Measurements from ENCODE around the gene VDAC2. TPM values are rescaled to one million over a fixed set of nuclear protein-coding genes. Genes with fewer than 3 reads are reported as not detected.
A peak's percentile ranks its signal among the peaks of the same experiment; 100 is the strongest.

Gene VDAC2
- total RNA-seq, 1 donor from 2014 or later, result 161 TPM

DNA sequence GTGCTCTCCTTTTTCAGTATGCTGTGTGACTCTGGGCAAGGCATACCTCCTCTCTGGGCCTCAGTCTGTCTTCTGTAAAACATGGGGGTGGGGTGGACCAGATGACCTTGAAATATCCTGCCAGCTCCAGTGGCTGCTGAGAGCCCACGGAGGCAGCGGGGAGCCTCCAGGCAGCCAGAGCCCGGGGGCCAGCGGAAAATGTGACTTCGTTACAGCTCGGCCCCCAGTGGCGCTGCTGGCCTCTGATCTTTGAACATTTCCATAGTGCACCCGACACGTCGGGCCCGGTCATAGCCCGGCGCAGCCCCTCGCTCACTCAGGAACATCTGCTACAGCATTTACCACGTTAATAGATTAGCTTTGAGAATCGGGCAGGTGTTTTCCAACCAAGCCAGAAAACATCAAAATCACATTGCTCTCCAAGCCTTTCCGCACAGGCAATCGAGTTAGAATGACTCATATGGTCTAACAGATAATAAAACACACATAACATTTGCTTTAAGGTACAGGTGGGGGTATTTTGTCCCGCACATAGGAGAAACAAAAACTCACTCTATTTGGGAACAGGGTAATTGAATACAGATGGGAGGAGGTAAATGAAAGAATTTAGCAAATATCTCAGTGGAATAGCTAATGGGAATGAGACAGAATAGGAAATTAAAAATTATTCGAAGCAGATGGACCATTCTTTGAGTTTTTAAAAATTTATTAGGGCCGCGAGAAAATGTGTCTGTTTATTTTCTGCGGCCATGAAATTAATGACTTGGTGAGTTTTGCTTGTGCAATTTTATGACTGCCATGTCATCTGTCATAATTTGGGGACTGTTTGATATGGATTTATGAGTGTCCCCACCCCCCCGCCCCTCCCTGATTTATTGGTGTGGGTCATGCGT, 51.5 kb downstream of the VDAC2 start:
- Mint-ChIP-seq H3K27me3 (ENCODE audit: low read depth) (peaks cover 4% of the 10 kb centered on the region), H3K36me3 (ENCODE audit: low read depth) (no peaks in the 10 kb centered on the region), H3K4me1 (ENCODE audit: low read depth) (peaks cover 7% of the 10 kb centered on the region), H3K4me3 (ENCODE audit: unreplicated experiment) (no peak overlapping the region), H3K9me3 (ENCODE audit: low read depth) (no peaks in the 10 kb centered on the region), H3K27ac (ENCODE audit: unreplicated experiment) (no peak overlapping the region)
- TF ChIP-seq, protein P1, sequence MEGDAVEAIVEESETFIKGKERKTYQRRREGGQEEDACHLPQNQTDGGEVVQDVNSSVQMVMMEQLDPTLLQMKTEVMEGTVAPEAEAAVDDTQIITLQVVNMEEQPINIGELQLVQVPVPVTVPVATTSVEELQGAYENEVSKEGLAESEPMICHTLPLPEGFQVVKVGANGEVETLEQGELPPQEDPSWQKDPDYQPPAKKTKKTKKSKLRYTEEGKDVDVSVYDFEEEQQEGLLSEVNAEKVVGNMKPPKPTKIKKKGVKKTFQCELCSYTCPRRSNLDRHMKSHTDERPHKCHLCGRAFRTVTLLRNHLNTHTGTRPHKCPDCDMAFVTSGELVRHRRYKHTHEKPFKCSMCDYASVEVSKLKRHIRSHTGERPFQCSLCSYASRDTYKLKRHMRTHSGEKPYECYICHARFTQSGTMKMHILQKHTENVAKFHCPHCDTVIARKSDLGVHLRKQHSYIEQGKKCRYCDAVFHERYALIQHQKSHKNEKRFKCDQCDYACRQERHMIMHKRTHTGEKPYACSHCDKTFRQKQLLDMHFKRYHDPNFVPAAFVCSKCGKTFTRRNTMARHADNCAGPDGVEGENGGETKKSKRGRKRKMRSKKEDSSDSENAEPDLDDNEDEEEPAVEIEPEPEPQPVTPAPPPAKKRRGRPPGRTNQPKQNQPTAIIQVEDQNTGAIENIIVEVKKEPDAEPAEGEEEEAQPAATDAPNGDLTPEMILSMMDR (IDR thresholded peaks at IDR 0.05), result no peak
- peak; percentile 34 for DNase-seq (ENCODE audit: low spot score)

GRCh38 chr10:75263806-75264205, 53.2 kb downstream of the VDAC2 start:
- H3K27ac Mint-ChIP-seq (ENCODE audit: unreplicated experiment), result no peak overlapping the region
- no peaks in the 10 kb centered on the region for H3K9me3 Mint-ChIP-seq (ENCODE audit: low read depth)
- H3K4me1 Mint-ChIP-seq (ENCODE audit: low read depth), result peaks cover 7% of the 10 kb centered on the region
- H3K27me3 Mint-ChIP-seq (ENCODE audit: low read depth), result peaks cover 4% of the 10 kb centered on the region
- DNase-seq (ENCODE audit: low spot score), result peak; percentile 48
- TF ChIP-seq, protein P1 (IDR thresholded peaks at IDR 0.05), result no peak
- no peaks in the 10 kb centered on the region for H3K36me3 Mint-ChIP-seq (ENCODE audit: low read depth)
- H3K4me3 Mint-ChIP-seq (ENCODE audit: unreplicated experiment), result no peak overlapping the region

DNA sequence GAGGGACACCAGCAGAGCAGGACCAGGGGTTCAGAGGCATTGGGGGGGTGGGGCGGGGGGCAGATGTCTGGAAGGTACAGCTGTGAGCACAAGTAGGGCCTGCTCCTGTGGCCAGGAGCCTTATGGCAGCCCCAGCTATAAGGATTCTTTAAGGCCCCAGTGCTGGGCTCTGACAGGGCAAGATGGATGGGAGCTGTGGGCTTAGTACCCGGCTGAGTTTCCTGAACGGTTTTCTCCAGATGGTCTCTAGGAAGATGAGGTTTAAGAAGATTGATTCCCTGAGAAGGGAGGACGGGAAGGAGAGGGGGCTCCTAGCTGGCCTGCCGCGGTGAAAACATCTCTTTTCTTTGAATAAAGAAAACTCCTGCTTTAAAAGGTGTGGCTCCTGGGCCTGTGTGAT, 55.3 kb downstream of the VDAC2 start:
- peak; percentile 40 for DNase-seq (ENCODE audit: low spot score)
- no peaks in the 10 kb centered on the region for H3K9me3 Mint-ChIP-seq (ENCODE audit: low read depth)
- no peak overlapping the region for H3K4me3 Mint-ChIP-seq (ENCODE audit: unreplicated experiment)
- H3K36me3 Mint-ChIP-seq (ENCODE audit: low read depth), result no peaks in the 10 kb centered on the region
- TF ChIP-seq, protein P1 (IDR thresholded peaks at IDR 0.05), result no peak
- H3K4me1 Mint-ChIP-seq (ENCODE audit: low read depth), result peaks cover 7% of the 10 kb centered on the region
- H3K27ac Mint-ChIP-seq (ENCODE audit: unreplicated experiment), result no peak overlapping the region
- peaks cover 4% of the 10 kb centered on the region for H3K27me3 Mint-ChIP-seq (ENCODE audit: low read depth)

GRCh38 chr10:75266945-75267344, 56.3 kb downstream of the VDAC2 start:
- no peak for DNase-seq (ENCODE audit: low spot score)
- no peak overlapping the region for H3K4me3 Mint-ChIP-seq (ENCODE audit: unreplicated experiment)

DNA sequence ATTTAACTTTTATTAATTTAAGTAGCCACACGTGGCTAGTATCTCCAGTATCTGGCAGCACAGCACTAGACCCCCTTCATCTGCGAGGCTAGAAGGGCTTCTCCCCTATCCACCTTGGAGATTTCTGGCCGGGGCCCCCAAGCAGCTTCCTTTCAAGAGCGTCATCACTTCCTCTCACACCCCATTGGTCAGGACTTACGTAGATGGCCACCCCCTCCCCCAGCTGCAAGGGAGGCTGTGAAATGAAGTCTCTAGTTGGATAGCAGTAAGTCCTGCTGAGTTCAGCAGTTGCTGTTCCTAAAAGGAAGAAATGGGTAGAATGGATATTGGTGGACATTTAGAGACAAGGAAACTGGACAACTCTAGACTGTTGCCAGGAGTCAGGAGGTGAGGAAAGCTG, 59.0 kb downstream of the VDAC2 start:
- TF ChIP-seq, protein P1 (IDR thresholded peaks at IDR 0.05), result no peak
- Mint-ChIP-seq H3K4me1 (ENCODE audit: low read depth) (peaks cover 5% of the 10 kb centered on the region), H3K9me3 (ENCODE audit: low read depth) (no peaks in the 10 kb centered on the region), H3K27ac (ENCODE audit: unreplicated experiment) (no peak overlapping the region), H3K4me3 (ENCODE audit: unreplicated experiment) (no peak overlapping the region), H3K27me3 (ENCODE audit: low read depth) (no peaks in the 10 kb centered on the region), H3K36me3 (ENCODE audit: low read depth) (no peaks in the 10 kb centered on the region)
- no peak for DNase-seq (ENCODE audit: low spot score)

More at GRCh38 chr10:75266945-75267344, 56.3 kb downstream of the VDAC2 start:
- TF ChIP-seq, protein P1 (IDR thresholded peaks at IDR 0.05), result no peak
- no peak overlapping the region for H3K27ac Mint-ChIP-seq (ENCODE audit: unreplicated experiment)
- no peaks in the 10 kb centered on the region for H3K36me3 Mint-ChIP-seq (ENCODE audit: low read depth)
- H3K4me1 Mint-ChIP-seq (ENCODE audit: low read depth), result peaks cover 3% of the 10 kb centered on the region
- peaks cover 3% of the 10 kb centered on the region for H3K27me3 Mint-ChIP-seq (ENCODE audit: low read depth)
- no peaks in the 10 kb centered on the region for H3K9me3 Mint-ChIP-seq (ENCODE audit: low read depth)
